Large intestine (tissue), 3 donors: ENCODE results near the gene ABLIM1. TPM values are rescaled to one million over a fixed set of nuclear protein-coding genes. Genes with fewer than 3 reads are reported as not detected.

Source experiments
- DNase-seq, 2 donors: peaks; one replicate each; pipeline versions ENCODE4 v3.0.0 to v3.0.0-alpha.2; 2013
- H3K27ac ChIP-seq: one replicate; pipeline ENCODE4 v1.5.1; 2013; ENCODE audit warnings: low read length
- H3K27me3 ChIP-seq: 2 replicates; pipeline ENCODE4 v1.6.1; 2013; ENCODE audit warnings: low read length; ENCODE audit not compliant: control insufficient read depth, insufficient read depth
- H3K36me3 ChIP-seq: 2 replicates; pipeline ENCODE4 v1.6.1; 2013; ENCODE audit warnings: low read length; ENCODE audit not compliant: control insufficient read depth, insufficient read depth
- H3K4me1 ChIP-seq: one replicate; pipeline ENCODE4 v1.6.1; 2013; ENCODE audit warnings: low read length; ENCODE audit not compliant: control insufficient read depth, insufficient read depth
- H3K4me3 ChIP-seq: one replicate; pipeline ENCODE4 v1.5.1; 2013; ENCODE audit warnings: low read length
- H3K9me3 ChIP-seq: one replicate; pipeline ENCODE4 v1.6.1; 2013; ENCODE audit warnings: mild to moderate bottlenecking, low read depth, low read length, moderate library complexity; ENCODE audit not compliant: control insufficient read depth
- WGBS: methylation state at CpG from one replicate; pipeline ENCODE4 v1.1.5; 2013; ENCODE audit warnings: low lambda C conversion rate; ENCODE audit not compliant: insufficient coverage; 5-methylcytosine and 5-hydroxymethylcytosine counted together
- polyA plus RNA-seq: library from polyadenylated mRNA; unstranded; fragments of 120-200 nt; gene quantifications from one replicate; pipeline ENCODE4 v1.2.1, GENCODE V29; 2013

ABLIM1 gene
- polyA plus RNA-seq, 1 donor, result 54.9 TPM

DNA sequence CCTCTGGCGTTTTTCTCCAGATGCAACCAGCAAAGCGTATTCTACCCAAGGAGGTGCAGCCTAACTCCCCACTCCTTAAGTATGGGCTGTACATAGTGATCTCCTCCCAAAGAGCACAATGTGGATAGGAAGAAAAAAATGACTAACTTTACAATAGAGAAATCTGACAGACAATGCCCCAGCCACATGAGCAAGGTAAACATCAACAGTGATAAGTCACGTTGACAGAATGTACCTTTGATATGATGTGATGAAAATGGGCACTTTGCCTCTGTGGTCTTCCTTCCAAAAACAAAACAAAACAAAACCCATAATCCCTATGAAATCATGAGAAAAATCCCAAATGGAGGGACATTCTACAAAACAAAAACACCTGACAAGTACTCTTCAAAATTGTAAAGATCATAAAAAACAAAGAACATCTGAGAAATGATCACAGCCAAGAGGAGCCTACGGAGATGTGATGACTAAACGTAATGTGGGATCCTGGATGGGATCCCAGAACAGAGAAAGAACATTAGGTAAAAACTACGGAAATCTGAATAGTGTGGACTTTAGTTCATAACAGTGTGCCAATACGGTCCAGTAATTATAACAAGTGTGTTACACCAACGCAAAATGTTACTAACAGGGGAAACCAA lies 50.6 kb downstream of the ABLIM1 start:
- 94% methylated on average over 5 of the region's 8 CpGs for WGBS
- H3K27ac ChIP-seq, result no peak overlapping the region

DNA sequence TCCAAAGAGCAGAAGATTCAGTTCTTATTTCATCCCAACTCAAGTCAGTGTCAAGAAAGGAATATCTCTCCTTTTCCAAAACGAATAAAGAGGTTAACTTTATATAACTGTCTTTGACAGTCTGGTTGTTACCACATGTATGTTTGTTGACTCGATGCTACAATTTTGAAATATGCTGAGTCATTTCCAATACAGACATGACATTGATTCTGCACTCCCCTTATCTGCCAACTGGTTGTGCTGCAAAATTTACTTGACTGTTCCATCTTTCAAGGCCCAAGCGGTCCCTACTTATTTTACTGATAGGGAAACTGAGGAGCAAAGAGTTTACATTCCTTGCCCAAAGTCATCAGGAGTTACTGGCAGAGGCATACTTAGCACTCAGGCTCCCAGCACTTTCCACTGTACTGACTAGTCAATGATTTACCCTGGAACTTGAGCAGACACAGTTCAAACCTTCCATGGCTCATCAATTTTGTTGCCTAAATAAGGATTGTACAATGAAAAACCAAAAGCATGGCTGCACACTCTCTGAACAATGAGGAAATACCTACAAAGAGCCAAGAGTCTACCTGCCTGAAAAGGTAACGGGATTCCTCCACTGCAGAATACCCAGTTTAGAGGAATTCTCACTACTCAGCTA lies 52.8 kb downstream of the ABLIM1 start:
- no peaks in the 10 kb centered on the region for H3K9me3 ChIP-seq
- H3K36me3 ChIP-seq, result peaks cover 12% of the 10 kb centered on the region
- peaks cover 8% of the 10 kb centered on the region for H3K4me1 ChIP-seq
- 100% methylated on average over 1 of the region's 4 CpGs for WGBS
- no peak overlapping the region for H3K4me3 ChIP-seq
- no peaks in the 10 kb centered on the region for H3K27me3 ChIP-seq
- no peak for DNase-seq
- no peak overlapping the region for H3K27ac ChIP-seq

More for the DNA sequence above, 50.6 kb downstream of the ABLIM1 start:
- H3K4me1 ChIP-seq, result peaks cover 14% of the 10 kb centered on the region
- no peak overlapping the region for H3K4me3 ChIP-seq
- DNase-seq, result no peak
- H3K36me3 ChIP-seq, result no peaks in the 10 kb centered on the region
- H3K27me3 ChIP-seq, result no peaks in the 10 kb centered on the region
- H3K9me3 ChIP-seq, result no peaks in the 10 kb centered on the region

DNA sequence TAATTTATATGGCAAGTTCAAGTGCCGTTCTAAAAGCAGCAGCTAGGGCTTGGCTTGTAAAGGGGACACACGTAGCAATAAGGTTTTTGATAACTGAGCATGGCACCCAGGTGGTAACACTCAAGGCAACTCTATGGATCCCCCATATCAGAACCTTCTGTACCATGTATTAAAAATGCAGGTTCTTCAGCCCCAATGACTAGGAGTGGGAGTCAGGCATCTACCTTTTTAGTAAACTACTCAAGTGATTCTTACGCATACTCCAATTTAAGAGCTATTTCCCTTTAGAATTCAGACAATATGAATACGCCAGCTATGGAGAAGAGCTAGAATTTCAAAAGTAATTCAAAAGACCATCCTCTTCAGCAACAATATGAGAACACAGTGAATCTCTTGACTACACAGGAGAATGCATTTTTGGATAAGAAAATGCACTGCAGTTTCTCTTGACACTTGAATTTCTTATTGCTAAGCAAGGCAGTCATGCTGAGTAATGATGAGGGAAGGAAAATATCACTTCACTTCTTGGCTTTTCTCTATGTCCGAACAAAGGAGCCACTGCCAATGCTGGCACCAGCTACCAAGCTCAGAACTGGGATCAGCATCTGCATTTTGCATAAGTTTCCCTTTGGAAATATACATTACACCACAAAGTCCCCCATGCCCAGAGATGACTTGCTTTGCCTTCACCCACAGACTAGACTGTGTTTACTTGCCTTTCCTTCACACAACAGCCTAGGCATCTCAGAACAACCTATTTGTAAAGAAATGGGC lies 53.5 kb downstream of the ABLIM1 start:
- Histone ChIP-seq H3K27me3 (no peaks in the 10 kb centered on the region), H3K36me3 (peaks cover 16% of the 10 kb centered on the region), H3K4me1 (peaks cover 8% of the 10 kb centered on the region), H3K27ac (no peak overlapping the region), H3K9me3 (no peaks in the 10 kb centered on the region), H3K4me3 (no peak overlapping the region)
- no CpG with 5 or more reads among the region's 5 CpGs for WGBS
- no peak for DNase-seq

DNA sequence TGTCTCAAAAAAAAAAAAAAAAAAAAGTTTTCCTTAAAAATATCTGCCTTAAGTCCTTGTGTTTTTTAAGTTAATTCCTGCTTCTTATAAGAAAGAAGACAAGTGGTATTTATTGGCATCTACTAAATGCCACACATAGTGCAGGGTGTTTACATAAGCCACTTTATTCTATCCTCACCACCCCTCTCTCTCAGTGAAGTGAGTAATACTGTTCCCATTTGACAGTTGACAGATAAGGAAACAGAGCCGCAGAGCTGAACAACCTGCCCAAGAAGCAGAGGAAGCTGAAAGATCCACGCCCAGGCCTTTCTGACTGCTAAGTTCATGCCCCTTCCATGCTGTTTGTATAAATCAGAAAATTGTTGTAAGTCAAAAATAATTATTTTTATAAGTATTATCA lies 54.1 kb downstream of the ABLIM1 start:
- H3K9me3 ChIP-seq, result no peaks in the 10 kb centered on the region
- H3K4me3 ChIP-seq, result no peak overlapping the region
- no peak for DNase-seq
- H3K36me3 ChIP-seq, result peaks cover 16% of the 10 kb centered on the region
- peaks cover 8% of the 10 kb centered on the region for H3K4me1 ChIP-seq
- peak overlapping the region; percentile 21 for H3K27ac ChIP-seq
- no peaks in the 10 kb centered on the region for H3K27me3 ChIP-seq
- no CpG with 5 or more reads among the region's 2 CpGs for WGBS

DNA sequence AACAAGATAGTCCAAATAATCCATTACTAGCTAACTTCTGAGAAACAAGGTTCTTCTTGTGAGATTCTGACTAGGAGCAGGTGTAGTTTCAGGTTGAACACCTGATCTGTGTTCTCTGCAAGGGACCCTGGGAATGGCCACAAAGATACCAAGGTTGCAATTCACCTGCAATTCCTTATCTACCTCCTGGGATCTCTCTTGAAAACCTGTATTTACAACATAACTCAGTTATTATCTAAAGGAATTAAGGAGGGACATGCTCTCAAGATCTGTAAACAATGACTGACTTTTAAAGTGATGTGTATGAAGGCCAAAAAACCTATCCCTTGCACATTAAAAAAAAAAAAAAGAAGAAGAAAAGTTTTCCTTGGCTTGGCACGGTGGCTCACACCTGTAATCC lies 54.8 kb downstream of the ABLIM1 start:
- H3K9me3 ChIP-seq, result no peaks in the 10 kb centered on the region
- no peaks in the 10 kb centered on the region for H3K27me3 ChIP-seq
- H3K27ac ChIP-seq, result peak overlapping the region; percentile 61
- no peak for DNase-seq
- no CpG with 5 or more reads among the region's 1 CpG for WGBS
- no peak overlapping the region for H3K4me3 ChIP-seq
- peaks cover 8% of the 10 kb centered on the region for H3K4me1 ChIP-seq
- H3K36me3 ChIP-seq, result peaks cover 16% of the 10 kb centered on the region

DNA sequence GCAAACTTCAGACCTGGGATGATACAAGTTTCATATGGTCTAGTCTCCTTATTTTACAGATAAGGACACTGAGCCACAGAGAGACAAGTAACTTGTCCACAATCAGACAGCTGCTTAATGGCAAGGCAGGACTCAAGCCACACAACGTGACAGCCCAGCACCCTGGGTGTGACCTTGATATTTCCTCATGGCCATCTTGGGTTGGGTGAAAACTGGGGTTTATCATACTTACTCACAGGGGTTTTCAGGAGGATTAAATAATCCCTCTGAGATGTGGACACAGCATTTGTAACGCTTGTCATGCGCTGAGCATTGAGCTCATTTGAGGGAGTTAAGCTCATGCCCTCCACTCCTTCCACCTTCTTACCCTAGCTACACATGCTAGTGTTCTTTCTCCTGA lies 58.0 kb downstream of the ABLIM1 start:
- no peaks in the 10 kb centered on the region for H3K27me3 ChIP-seq
- DNase-seq, result no peak
- no peaks in the 10 kb centered on the region for H3K9me3 ChIP-seq
- peaks cover 16% of the 10 kb centered on the region for H3K36me3 ChIP-seq
- no peak overlapping the region for H3K4me3 ChIP-seq
- peaks cover 8% of the 10 kb centered on the region for H3K4me1 ChIP-seq
- no peak overlapping the region for H3K27ac ChIP-seq
- no CpG with 5 or more reads among the region's 3 CpGs for WGBS

DNA sequence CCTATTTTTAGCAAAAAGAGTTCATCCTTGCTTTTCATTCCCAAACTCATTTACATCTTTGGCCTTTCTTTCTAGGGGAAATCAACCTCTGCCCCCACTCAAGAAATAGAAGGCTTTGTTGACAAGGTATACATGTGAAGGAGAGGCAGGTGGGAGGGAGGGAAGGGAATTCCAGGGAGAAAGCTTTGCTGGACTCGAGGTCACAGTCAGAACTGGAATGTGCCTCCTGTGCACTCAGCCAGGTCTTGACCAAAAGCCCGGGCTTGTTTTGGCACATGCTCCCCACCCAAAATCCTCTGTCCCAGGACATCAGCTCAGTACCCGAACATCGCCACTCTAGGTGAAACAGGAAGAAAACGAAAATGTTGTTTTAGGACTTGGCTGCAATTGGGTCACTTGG lies 61.3 kb downstream of the ABLIM1 start:
- no peak overlapping the region for H3K27ac ChIP-seq
- H3K36me3 ChIP-seq, result peaks cover 16% of the 10 kb centered on the region
- DNase-seq, result no peak
- no peak overlapping the region for H3K4me3 ChIP-seq
- H3K27me3 ChIP-seq, result no peaks in the 10 kb centered on the region
- WGBS, result no CpG with 5 or more reads among the region's 5 CpGs
- no peaks in the 10 kb centered on the region for H3K9me3 ChIP-seq
- peaks cover 4% of the 10 kb centered on the region for H3K4me1 ChIP-seq

DNA sequence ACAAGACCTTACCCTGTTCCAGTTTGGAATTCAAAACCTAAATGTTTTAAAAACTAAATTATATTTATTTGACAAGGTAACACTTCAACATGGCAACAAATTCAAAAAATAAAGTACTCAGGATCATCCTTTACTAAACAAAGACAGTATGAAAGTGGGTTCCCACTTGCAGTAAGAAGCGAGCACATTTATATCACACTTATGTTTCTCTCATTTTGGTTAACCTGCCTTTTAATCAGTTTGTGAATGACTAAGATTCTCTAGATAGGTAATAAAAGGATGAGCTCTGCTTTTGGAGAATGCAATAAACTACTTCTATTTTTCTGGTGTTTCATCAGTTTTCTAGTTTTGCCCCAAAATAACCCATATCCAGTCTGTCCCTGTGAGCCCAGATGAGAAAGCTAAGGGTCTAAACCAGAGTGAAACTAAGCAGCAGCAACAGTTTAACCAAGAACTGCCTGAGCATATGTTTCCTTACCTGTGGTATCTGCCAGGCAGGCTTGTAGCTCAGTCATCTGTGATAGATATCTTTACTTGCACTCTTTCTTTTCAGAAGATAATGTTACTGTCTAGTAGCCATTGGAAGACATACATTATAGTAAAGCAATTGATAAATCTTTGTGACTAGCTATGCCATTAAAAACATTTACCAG lies 64.1 kb downstream of the ABLIM1 start:
- H3K9me3 ChIP-seq, result no peaks in the 10 kb centered on the region
- no peaks in the 10 kb centered on the region for H3K36me3 ChIP-seq
- DNase-seq, result no peak
- peaks cover 4% of the 10 kb centered on the region for H3K4me1 ChIP-seq
- H3K27me3 ChIP-seq, result no peaks in the 10 kb centered on the region
- no CpG with 5 or more reads among the region's 1 CpG for WGBS
- H3K27ac ChIP-seq, result peak overlapping the region; percentile 77
- no peak overlapping the region for H3K4me3 ChIP-seq

DNA sequence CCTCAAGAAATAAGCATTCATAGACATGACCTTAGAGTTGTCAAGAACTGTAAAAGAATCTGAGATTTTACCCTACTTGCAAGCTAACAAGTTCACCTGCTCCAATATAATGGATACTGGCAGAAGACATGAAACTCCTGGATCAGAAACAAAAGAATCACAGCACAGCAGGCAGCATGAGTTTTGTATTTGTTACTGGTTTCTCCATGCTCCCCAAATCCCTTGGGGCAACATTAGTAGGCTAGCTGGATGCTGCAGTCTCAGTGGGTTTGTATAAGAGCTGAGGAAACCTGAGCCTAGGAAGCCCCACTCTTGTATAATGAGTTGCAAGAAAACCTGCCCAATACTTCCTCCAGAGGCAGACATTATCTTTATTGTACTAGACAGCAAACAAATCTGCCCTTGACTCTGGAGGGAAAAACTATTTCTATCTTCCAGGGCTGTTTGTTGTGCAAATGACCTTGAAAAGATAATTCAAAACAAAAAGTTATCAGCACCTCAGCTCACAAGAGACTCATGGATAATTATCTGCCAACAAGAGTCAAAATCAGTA lies 64.8 kb downstream of the ABLIM1 start:
- Histone ChIP-seq H3K4me3 (no peak overlapping the region), H3K27ac (peak overlapping the region; percentile 77), H3K36me3 (no peaks in the 10 kb centered on the region), H3K4me1 (peaks cover 4% of the 10 kb centered on the region), H3K27me3 (no peaks in the 10 kb centered on the region), H3K9me3 (no peaks in the 10 kb centered on the region)
- DNase-seq, result peak; percentile 12 to 47

DNA sequence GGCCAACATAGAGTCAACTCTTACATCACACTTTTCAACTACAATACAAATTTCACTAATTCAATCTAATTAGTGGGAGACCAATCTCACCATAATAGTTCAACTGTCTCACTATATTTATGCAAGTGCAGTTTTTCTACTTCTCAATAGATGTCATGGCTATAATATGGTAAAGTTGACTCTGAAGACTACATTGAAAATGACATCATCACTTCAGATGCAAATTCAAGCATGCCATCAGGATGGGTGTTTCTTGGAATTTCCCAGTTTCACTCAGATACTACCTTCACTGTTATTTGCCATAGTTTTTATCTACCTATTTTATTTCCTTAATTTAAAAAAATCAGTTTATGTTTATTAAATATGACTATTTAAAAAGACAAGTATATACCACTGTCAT lies 67.1 kb downstream of the ABLIM1 start:
- no peaks in the 10 kb centered on the region for H3K36me3 ChIP-seq
- H3K4me1 ChIP-seq, result peaks cover 4% of the 10 kb centered on the region
- H3K9me3 ChIP-seq, result no peaks in the 10 kb centered on the region
- DNase-seq, result no peak
- no peaks in the 10 kb centered on the region for H3K27me3 ChIP-seq
- H3K4me3 ChIP-seq, result no peak overlapping the region
- H3K27ac ChIP-seq, result no peak overlapping the region
